Astrocyte of the hippocampus (primary cell): ENCODE results near the gene FOXP1.

Source experiments
- DNase-seq: peaks from one replicate; pipeline ENCODE4 v3.0.0; 2011; ENCODE audit warnings: low read depth, low spot score

The FOXP1 gene

DNA sequence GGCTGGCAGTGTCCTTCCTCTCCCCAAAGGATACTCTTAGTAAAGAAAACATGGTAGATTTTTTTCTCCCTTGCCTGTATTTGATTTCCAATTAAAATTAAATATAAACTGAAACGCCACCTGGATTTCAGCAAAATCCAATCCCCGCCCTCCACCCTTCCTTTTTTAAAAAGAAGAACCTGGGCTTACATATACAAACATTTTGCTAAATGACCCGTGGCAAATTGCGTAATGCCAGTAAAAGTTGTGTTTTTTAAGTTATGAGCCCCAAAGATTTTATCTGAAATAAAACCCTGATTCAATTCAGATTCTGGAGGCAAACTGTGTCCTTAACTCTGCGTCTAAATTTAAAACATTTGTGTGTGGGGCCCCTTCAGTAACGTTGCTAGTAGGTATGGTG, 403.0 kb downstream of the FOXP1 start:
- no peak for DNase-seq

DNA sequence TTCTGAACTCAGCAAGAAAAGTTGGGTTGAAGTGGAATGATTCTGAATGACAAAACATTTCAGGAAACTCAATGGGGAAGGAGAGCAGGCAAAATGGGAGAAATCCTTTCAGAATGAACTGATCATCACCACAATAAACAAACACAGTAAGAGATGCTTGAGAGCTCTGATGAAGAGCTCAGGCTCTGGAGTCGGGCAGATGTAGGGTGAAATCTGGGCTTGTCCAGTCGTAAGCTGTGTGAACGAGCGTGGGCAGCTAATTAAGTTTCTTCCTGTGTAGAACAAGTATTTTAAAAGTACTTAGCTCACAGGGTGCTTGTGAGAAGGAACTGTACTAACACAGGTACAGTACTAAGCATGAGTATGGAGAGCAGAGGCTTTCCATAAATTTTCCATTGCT, 406.2 kb downstream of the FOXP1 start:
- no peak for DNase-seq

DNA sequence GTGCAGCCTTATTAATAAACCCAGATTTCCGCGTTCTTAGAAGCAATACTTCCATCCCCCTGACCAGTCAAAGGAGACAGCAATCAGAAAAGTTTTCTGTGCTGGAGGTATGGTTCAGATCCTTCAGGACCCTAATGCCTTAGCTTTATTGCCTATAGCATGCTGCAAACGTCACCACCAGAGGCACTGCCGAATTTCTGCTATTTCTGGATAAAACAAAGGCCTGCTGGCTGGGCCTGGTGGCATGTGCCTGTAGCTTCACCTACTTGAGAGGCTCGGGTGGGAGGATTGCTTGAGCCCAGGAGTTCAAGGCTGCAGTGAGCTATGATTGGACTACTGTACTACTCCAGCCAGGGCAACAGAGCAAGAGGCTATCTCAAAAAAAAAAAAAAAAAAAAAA, 407.2 kb downstream of the FOXP1 start:
- DNase-seq: no peak

DNA sequence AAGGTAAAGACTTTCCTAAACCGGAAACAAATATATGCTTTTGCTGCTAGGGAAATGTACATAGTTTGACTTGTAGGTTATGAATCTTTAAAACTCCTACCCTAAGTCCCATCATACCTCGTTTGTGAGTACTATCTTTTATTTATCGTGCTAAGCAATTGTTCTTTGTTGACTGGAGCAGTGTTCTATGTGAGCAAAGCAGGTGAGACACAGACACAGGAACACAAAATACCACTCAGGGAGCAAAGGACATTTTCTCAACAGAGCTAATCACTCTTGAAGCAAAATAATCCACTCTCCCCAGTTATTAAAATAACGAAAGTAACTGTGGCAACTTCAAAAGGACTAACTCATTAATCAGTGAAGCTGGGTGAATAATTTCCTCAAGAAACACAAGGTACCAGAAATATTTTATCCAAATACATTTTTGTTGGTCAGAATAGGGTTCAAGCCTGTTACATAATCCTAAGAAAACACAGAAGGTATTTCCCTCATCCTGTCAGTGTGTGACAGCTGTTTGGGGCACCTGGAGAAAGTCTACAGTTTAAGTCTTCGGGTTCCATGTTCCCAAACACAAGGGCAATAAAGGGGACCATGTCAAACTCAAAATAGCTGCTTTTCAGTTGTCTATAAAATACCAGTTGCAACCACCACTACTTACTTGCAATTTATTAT, 407.7 kb downstream of the FOXP1 start:
- no peak for DNase-seq

DNA sequence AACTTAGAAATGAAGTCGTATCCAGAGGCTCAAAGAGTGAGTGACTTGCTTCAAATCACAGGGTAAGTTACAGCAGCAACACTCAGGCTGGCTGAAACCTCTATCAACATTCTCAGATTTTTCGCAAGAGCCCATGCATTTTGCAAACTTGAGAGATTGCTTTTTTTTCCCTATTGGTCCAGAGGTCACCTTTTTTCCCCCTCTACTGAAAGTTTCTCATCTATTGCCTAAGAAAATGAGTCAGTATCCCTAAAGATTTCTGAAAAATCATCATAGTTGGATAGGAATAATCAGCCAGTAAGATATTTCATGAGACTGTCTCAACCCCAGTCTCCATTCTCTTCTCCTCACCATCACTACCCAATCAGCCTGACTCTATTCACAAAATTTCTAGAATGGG, 410.6 kb downstream of the FOXP1 start:
- no peak for DNase-seq

DNA sequence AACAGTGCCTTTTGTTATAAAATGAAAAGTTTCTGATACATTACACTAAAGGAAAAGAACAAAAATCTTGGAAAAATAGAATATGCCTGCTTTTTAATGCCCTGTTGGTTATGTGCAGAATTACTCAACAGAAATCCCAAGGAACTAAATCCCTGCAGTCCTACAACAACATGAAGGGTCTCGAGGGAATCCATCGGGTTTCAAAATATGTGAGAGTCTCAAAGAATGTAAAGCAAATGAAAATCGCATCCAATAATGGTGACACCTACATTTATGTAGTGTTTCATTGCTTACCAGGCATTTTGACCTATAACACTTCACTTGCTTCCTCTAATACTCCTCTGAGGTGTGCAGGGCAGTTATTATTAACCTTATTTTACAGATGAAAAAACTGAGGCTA, 411.3 kb downstream of the FOXP1 start:
- no peak for DNase-seq

DNA sequence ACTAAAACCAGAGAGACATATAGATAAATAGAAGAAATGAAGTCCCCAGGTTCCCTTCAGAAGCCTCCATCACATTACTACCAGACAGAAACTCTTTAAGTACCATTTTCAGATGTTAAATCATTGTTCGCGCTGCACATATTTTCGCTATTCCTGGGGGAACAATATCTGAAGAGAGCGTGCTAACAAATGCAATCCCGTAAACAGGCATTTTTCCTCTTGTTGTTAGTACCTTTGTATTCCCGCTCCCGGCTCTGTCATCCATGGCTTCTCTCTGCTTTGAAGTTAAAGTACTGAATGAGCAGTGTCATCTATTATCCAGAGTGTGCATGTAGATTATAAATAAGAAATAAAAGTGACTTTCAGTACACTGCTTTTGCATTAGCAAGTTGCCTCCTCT, 412.3 kb downstream of the FOXP1 start:
- no peak for DNase-seq

DNA sequence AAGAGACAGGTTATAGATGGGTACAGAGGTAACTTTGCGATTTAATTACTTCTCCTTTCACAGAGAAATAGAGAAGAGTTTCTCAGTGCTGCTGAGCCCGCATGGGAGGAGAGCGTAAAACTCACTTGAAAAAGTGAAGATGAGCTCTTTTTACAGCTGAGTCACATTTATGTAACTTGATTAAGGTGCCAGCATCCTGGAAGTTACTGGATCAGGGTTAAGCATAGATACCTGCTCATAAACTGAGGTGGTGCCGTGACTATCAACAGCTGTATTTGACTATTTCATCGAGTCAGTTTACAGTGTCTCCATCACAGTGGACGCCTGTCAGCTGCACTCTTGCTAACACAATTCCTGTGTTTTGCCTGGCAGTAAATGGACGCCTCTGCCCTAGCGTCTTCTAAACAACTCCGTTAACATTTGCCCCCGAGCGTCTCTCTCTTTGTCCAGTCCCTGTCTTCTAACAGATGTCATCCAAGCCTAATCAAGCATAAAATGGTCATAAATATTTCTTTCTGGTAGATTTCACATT, 414.6 kb downstream of the FOXP1 start:
- no peak for DNase-seq

DNA sequence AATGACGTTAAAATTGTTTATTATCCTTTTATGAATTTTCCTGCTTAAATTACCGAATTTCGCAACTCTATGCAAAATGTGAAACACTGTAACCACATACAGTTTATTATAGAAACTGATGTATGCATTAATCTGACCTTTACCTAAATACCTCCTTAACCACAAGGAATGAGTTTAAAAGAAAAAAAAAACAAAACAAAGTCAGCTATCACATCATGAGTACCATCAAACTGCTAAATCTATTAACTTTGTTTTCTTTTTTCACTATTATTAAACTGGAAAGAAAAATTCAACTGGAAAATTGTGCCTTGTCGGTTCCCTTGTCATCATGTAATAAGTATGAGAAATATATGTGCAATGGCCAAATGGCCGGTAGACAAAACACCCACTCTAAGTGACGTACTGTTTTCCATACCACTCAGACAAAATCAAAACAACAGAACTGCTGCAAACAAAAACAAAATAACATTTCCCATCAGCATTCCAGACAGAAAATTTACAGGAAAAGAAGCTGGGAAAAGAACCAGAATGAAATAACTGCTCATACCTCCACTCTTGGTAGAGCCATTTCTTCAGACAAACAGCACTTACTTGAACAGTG, 415.3 kb downstream of the FOXP1 start:
- peak; percentile 74 for DNase-seq

DNA sequence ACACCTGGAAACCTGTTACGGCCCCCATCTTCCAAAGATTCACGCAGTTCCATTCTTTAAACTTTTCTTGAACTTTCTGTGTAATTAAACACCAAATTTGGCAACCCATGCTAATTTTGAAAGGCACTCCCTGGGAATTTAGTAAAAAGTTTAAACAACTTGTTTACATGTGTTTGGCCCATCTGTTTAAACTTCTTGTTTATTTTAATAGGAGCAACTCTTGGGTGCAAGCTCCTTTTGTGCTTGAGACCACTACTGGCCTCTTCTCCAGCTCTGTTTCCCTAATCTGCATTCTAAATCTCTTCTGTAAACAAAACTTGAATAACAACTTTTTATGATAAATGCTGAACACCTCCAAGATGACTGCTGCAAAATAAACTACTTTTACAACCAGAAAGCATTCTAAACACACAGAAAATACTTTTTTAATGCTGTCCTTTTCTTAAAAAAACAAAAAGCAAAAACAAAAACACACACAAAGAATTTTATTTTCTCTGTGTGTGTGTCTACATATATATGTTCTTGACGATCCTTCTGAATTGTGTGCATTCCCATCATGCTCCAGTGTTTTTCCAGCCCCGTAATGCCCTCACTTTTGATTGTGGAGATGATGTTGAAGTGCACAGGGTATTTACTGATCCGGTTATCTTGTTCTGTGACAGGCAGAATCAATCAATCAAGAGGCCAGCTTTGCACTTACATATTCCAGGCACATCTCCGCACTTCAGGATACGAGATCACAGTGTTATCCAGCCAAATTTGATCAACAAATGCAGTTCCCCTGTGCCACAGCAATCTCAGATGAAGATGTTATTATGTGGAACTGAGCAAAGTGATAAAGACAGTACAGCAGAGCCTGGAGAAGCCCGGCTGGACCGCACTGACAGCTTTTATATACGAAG, 416.9 kb downstream of the FOXP1 start:
- DNase-seq: no peak

DNA sequence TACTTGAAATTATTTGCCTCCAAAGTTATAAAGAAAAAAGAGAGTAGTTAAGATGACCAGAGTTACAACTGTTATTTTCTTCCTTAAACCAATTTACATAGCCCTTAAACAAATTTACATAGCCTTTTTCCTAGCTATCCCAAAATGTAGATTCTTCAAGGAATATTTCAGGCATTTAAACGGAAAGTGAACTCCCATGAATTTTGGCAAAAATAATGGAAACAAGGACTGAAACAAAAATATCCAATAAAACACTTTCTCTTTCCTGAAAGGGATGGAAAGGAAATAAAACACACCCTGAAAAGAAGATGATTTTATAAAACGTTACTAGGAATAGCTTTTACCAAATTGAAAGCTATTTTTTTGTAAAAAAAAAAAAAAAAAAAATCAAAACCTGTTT, 418.6 kb downstream of the FOXP1 start:
- DNase-seq: no peak

DNA sequence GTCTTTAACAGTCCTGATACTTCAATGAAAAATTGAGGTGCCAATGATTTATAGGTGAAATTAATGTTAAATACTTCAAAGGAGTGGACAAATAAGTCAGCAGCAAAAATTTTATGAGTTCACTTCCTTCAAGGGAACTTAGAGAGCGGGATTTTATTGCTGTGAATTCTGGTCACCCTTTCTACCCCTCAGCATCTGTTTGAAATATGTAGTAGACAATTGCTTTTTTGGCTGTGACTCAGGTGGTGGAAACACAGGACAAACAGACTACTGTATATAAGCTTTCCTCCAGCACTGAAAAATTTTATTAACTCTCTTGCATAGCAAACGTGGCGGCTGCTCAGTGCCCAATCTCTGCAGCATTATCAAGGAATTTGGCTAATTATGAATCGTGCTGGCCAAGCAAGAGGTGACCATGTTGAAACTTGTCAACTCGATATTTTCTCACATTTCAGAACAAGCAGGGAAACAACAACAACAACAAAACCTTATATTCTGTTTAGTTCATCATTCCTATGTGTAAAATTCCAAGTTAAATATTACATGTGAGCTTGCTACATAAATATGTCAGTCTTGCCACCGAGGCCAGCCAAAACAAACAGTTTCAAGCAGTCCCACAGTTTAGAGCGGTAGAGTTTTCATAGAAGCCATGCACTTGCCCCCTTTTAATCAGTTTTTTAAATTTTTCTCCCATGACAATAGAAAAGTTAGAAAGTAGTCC, 420.2 kb downstream of the FOXP1 start:
- no peak for DNase-seq

DNA sequence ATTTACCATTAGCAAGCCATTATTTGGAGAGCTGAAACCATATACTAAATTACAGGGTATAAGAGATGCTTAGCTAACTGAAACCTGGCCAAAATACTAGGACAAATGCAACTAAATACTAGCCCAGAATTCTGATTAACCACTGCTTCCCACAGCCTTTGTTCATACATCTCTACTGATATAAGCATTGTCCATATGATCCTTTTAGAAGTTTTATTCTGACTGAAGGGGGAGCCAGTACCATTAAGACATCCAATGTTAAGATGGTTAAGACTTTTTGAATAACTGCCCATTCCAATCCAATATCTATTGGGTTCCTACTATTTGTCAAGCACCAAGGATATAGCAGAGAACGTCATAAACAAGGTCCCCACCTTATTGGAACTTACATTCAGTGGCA, 421.3 kb downstream of the FOXP1 start:
- no peak for DNase-seq

DNA sequence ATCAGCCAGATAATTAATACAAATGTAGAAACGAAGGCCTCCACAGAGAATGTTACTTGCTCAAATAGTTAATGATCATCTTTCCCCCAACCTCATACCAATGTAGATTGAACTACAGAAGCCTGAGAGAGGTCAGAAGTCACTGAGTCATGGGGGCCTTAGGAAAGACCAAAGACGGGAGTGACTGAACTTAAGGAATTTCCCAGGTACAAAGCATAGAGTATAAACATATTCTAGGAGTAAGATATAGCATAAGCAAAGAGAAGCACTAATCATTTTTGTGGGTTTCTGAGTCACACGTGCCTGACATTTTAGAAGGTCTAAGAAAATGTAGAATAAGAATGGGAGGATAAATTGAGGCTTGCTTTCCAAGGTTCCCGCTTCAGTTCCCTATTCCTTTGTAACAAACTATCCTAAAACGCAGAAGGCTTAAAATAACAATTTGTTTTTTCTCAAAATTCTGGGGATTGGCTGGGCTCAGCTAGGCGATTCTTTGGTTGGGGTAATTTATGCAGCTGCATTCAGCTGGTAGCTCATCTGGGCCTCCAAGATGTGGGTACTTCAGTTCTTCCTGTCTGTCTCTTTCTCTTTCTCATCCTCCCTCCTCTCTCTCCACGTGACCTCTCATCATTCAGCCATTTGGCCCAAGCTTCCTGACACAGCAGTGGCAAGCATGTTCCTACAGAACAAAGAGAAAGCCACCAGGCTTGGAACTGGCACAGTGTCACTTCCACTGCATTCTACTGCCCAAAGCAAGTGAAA, 422.6 kb downstream of the FOXP1 start:
- DNase-seq: peak; percentile 25

DNA sequence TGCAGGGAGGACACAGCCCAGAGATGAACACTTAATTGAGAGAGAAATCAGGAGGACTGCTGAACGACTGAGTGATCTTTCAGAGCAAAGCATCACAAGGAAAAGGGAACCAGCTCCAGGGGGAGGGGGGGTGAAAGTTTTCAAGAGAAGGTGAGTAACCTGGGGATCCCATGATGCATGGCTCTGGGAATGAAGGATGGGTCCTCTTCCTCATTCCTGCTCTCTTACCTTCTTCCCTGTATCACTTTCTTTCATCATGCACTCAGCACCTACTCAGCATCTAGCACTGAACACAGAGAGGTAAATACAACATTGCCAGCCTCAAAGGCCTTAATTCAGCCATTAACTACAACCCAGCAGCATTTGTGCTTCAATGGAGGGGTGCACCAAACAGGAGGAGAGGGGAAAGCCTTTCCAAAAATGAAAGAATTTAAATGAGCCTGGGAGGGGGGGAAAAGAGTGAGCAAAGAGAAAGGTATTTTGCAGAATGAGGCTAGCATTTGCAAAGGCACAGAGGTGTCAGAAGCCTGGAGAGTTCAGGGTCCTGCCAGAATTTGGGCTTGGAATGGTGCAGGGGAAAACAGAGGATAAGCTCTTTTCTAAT, 427.4 kb downstream of the FOXP1 start:
- no peak for DNase-seq

DNA sequence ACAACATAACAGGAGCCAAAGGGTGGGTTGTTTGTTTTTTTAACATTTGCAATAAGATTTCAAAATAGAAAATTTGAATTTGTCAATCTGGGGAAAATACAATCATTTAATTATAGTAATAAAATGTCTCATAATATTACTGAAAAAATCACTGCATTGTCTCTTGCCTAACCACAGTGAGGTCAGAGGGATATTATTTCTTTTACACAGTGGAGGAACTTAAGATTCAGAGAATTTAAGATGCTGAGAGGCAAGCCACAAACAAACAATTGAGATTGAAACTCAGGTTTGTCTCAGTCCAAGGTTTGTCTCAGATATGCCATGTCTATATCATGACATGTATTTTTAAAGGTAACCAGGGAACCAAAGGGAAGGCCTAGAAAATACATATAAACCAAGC, 428.7 kb downstream of the FOXP1 start:
- DNase-seq: no peak

DNA sequence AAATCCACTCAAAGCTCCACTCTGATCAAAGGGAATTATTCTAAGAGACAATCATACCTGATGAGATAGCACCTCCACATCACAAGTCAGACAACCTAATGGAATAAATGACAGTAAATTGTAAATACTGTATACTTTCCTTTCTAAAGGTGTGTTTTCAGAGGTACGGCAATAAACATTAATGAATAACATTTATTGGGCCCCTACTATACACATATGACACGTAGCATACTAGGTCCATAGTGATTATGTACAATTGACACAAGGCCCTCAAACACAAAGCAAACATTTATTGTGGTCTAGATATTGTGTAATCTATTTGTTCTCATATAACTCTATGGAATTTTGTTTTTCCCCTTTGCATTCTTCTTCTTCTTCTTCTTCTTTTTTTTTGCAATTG, 429.8 kb downstream of the FOXP1 start:
- no peak for DNase-seq

DNA sequence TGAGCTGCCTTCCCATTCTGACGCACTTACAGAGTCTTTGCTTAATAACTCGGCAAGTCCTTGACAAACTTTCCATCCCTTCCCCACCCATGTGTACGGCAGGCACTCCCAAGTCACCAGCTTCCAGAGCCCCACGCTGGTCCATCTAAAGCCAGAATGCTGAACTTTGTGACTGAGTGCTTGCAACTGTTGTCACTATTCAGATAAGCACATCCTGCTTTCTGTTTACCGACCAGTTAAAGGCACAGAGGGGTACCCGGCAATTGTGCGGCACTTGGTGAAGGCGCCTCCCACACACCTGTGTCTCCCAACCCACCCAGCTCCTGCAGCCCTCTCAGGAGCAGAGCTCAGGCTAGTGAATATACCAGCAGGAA, 430.6 kb downstream of the FOXP1 start:
- DNase-seq: no peak

DNA sequence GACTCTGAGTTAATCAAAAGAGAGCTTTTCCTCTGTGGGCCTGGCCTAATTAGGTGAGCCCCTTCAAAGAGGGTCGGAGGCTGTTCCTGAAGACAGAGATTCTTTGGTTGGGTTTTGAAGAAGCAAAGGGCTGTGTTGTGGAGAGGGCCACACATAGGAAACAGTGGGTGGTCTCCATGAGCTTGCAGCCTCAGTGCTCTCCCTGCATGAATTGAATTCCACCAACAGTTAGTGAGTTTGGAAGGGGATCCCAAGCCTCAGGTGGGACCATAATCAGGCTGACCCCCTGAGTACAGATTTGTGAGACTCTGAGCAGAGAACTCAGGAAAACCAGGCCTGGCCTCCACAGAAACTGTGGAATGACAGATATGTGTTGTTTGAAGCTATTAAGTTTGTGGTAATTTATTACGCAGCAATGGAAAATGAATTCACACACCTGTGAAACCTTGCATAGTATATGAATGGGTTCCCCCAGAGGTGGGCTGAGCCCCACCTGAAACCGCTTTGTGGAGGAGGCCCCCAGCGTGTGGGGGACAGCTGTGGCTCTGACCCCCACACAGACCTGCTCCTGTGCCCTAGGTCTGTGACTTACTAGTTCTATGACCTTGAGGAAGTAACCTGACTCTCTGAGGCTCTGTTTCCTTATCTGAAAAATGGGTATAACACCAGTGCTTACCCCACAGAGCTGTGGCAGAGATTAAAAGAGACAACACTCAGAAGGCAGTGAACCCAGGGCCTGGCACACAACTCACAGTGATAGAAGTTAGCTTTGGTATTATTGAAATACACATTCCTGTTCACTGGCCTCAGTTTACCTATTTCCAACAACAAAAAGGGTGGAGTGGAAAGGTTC, 431.3 kb downstream of the FOXP1 start:
- no peak for DNase-seq
